Medulla oblongata (tissue), 1 donor: ENCODE measurements around the gene CUX1.
A peak's percentile ranks its signal among the peaks of the same experiment; 100 is the strongest.
"Not testable (repeated sequence)": the region's sequence is repeated elsewhere in the genome, so short reads cannot be mapped to it uniquely, and the experiment has no call there.

Experiments
- DNase-seq: peaks from one replicate; pipeline ENCODE4 v3.0.0-alpha.2; 2015; ENCODE audit errors: extremely low spot score

The CUX1 gene

GRCh38 chr7:102286237-102287110 is 469.0 kb downstream of the CUX1 start, which contains the start of gene SH2B2:
SH2B2 (plus strand) TSS chr7:102286868; CDS start chr7:102300551, 13,683 bp downstream.
- peak; percentile 70 for DNase-seq

GRCh38 chr7:102287111-102287980 is 469.9 kb downstream of the CUX1 start:
- peak; percentile 43 for DNase-seq

- no peak for DNase-seq
Measured at GRCh38 chr7:102287981-102288278, 470.5 kb downstream of the CUX1 start.

DNA sequence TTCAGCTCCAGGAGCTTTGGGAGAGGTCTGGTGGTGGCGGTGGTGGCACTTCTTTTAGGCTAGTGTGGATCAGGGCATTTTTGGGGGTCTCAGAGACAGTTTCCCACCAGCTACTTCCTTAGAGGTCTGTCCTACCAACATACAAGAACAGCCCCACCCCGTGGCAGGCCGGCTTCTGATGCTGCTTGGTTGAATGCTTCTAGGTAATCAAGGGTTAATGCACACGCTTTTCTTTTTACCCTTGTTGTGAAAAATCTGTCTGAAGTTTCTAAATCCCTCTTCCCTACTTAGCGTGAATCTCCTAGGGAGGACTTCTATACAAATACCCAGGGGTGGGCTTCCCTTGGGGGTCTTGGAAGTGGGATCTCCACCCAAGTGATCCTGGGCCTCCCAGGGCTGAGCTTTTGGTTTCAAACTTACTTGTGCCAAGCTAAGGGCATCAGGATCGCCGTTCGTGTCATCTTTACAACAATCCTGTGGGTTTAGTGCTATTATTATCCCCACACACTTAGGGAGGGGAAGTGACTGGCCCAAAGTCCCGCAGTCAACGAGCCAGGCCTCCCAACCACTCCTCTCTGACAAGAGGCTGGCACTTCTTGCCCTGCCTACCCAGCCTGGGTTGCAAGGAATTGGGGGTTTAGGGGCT is 471.0 kb downstream of the CUX1 start:
- DNase-seq, result no peak

DNA sequence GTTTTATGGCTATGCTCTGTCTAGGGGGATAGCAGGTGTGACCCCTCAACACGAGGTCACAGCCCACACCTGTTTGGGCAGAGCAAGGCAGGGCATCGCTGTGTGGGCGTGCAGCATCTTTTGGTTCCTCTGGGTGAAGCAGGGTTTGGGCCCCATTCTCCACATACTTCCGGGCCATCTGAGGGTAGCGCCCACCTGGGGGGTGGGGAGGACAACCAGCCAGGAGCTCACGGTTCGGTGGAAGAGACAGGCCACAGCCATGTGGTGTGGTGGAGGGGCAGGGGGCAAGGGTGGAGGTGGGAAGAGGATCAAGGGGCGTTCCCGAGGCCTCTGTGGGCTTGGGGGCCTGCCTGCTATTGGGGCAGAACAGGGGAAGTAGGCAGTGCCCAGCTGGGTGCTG is 471.6 kb downstream of the CUX1 start:
- no peak for DNase-seq

DNA sequence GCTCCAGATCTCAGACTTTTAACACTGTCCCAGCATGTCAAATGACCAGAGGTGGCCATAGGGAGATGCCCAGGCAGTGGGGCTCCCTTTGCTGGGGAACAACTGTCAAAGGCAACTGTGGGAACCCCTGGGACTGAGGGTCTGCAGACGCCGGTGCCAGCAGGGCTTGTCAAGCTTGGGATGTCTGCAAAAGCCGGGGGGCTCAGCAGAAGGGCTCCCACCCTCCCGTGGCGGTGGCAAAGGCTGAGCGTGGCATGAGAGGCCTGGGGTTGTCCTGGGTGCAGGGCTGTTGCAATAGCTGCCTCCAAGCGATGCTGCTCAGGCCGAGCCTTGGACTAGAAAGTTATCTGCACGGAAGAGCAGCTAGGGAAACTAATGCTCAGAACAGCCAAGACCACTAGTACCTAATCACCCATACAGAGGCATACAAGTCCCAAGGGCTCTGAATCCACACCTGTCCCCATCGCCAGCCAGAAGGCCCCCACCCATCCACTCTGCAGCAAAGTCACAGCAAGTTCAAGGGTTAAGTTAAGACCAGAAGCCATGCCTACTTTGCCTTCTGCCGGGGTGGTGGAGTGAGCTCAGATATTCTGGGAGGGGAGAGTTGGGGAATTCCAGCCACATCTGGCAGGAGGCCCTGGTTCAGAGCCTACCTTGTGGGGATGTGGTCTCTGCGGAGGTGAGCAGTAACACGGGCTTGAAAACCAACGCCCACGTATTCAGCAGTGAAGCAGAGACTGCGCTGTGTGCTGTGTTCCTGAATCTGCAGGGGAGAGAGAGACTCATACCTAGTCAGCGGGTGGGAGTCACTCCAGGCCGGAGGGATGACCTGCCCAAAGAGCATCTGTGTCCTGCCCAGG is 473.9 kb downstream of the CUX1 start:
- DNase-seq, result no peak

- DNase-seq, result no peak
Measured at GRCh38 chr7:102291916-102292267, 474.5 kb downstream of the CUX1 start.

- no peak for DNase-seq
Measured at GRCh38 chr7:102292813-102293798, 475.7 kb downstream of the CUX1 start.

GRCh38 chr7:102294589-102294988 is 477.2 kb downstream of the CUX1 start:
- no peak for DNase-seq

GRCh38 chr7:102295346-102296178 is 478.1 kb downstream of the CUX1 start:
- DNase-seq, result no peak

- DNase-seq, result no peak
Measured at GRCh38 chr7:102296179-102296438, 478.7 kb downstream of the CUX1 start.

- no peak for DNase-seq
Measured at GRCh38 chr7:102296514-102296913, 479.1 kb downstream of the CUX1 start.

DNA sequence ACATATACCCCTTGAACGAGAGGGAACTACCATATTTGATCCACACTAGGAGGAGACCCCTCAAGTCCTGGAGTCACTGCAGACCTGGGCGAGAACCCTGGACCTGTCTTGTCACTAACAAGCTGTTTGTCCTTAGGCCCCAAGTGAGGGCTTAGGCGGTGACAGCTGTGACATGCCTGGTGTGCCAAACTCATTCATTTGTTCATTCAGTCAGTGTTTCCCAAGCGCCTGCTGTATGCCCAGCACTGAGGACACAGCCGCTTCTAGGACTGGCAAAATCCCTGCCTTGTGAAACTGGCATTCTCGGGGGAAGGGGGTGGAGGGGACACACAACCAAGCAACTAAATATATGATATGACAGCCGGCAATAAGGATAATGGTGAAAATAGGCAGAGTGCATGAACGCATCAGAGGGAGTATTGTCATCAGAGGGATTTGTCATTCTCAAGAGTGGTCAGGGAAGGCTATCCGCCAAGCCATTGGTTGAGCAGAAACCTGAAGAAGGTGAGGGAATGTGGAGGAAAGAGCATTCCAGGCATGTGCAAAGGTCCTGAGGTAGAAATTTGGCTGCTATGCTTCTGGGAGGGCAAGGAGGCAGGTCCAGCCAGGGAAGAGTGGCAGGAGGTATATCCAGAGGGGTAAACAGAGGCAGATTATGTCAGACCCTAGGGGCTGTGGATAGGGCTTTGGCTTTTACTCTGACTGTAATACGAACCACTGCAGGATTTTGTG is 480.2 kb downstream of the CUX1 start:
- DNase-seq, result no peak

DNA sequence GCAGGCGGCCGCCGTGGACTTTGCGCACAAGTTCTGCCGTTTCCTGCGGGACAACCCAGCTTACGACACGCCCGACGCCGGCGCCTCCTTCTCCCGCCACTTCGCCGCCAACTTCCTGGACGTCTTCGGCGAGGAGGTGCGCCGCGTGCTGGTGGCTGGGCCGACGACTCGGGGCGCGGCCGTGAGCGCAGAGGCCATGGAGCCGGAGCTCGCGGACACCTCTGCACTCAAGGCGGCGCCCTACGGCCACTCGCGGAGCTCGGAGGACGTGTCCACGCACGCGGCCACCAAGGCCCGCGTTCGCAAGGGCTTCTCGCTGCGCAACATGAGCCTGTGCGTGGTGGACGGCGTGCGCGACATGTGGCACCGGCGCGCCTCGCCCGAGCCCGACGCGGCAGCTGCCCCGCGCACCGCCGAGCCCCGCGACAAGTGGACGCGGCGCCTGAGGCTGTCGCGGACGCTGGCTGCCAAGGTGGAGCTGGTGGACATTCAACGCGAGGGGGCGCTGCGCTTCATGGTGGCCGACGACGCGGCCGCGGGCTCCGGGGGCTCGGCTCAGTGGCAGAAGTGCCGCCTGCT is 483.3 kb downstream of the CUX1 start:
- DNase-seq, result no peak

DNA sequence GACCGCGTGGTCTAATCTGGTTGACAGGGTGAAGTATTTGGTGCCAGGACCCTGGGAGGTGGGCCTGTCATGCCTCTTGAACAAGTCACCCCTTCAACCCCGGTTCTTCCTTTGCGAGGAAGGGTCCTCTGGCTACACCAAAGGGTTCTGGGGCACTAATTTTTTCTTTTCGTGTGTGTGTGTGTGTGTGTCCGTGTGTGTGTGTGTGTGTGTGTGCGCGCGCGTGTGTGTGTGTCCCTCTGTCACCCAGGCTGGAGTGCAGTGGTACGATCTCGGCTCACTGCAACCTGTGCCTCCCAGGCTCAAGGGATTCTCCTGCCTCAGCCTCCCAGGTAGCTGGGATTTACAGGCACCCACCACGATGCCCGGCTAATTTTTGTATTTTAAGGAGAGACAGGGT is 483.9 kb downstream of the CUX1 start:
- DNase-seq, result not testable (repeated sequence)

DNA sequence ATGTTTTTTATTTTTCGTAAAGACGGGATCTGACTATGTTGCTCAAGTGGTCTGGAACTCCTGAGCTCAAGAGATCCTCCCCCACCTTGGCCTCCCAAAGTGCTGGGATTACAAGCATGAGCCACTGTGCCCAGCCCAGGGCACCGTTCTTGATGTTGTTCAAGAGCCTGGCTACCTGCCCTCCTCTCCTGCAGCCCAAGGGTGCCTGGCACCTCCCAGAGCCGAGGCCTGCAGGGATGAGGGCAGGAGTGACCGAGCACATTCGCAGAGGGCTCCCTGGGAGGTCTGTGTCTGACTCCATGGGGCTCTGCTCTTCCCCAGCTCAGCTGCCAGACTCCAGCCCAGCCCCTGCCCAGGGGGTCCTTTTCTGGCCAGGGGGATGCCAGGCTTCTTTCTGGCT is 484.6 kb downstream of the CUX1 start:
- no peak for DNase-seq

- no peak for DNase-seq
Measured at GRCh38 chr7:102303669-102304422, 486.4 kb downstream of the CUX1 start.

DNA sequence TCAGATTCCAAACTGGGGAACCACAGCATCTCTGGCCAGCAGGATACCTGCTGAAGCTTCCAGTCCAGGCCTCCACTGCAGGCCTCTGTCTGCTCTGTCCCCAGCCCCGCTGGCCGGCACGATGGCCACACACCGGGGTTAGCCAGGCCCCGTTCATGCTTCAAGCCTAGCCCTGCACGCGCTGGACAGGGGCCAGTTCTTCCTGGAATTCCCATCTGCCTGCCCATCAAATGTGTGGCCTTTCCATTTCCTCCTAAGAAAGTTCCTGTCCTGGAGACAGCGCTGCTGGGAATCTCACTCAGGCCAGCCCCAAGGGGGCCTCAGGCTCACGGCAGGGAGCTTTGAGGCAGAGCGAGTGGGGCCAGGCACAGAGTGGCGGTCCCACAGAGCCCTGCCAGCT is 487.2 kb downstream of the CUX1 start:
- no peak for DNase-seq
